ENCODE measurements around the gene BMP2. TPM values are rescaled to one million over a fixed set of nuclear protein-coding genes. Genes with fewer than 3 reads are reported as not detected.

BMP2 gene
- total RNA-seq: 10 to 100 TPM in 1 of 3 donors, 1 to 10 TPM in 2; 3.9 to 14.7 (median 5.0) TPM

DNA sequence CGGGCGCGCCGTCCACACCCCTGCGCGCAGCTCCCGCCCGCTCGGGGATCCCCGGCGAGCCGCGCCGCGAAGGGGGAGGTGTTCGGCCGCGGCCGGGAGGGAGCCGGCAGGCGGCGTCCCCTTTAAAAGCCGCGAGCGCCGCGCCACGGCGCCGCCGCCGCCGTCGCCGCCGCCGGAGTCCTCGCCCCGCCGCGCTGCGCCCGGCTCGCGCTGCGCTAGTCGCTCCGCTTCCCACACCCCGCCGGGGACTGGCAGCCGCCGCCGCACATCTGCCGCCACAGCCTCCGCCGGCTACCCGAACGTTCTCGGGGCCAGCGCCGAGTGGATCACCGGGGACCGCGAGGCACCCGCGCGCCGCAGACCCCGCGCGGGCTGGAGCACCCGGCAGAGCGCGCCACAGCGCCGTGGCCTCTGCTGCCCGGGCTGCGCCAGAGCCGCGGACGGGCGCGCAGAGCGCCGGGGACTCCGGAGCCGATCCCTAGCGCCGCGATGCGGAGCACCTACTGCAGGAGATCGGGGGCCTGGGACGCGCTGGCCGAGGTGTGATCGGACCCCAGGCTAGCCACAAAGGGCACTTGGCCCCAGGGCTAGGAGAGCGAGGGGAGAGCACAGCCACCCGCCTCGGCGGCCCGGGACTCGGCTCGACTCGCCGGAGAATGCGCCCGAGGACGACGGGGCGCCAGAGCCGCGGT lies at the start of gene BMP2:
Gene BMP2, plus strand, starts transcription at position 151 of the 692 bp plus-strand sequence. CDS start 2,441 bp downstream, outside the sequence.
- Histone ChIP-seq H3K4me1 (no peaks in the 10 kb centered on the region), H3K9me3 (no peaks in the 10 kb centered on the region), H3K27ac (peak within 1 kb of the TSS in 1 of 2 donors; percentile 53), H3K4me3 (peak within 1 kb of the TSS; percentile 60 to 77 (median 76)), H3K36me3 (no peaks in the 10 kb centered on the region), H3K27me3 (peaks cover 0 to 18% of the 10 kb centered on the region in 2 donors)
- DNase-seq (ENCODE audit: low spot score in 2 of 2): no peak
- TF ChIP-seq POLR2A (IDR thresholded peaks at IDR 0.05) (no peak), POLR2AphosphoS5 (IDR thresholded peaks at IDR 0.05) (no peak)
- TF ChIP-seq, protein P1, sequence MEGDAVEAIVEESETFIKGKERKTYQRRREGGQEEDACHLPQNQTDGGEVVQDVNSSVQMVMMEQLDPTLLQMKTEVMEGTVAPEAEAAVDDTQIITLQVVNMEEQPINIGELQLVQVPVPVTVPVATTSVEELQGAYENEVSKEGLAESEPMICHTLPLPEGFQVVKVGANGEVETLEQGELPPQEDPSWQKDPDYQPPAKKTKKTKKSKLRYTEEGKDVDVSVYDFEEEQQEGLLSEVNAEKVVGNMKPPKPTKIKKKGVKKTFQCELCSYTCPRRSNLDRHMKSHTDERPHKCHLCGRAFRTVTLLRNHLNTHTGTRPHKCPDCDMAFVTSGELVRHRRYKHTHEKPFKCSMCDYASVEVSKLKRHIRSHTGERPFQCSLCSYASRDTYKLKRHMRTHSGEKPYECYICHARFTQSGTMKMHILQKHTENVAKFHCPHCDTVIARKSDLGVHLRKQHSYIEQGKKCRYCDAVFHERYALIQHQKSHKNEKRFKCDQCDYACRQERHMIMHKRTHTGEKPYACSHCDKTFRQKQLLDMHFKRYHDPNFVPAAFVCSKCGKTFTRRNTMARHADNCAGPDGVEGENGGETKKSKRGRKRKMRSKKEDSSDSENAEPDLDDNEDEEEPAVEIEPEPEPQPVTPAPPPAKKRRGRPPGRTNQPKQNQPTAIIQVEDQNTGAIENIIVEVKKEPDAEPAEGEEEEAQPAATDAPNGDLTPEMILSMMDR (IDR thresholded peaks at IDR 0.05): no peak
- intact Hi-C loops (cut with DNase I; ENCODE audit: low total_unique reads): no loop called here

DNA sequence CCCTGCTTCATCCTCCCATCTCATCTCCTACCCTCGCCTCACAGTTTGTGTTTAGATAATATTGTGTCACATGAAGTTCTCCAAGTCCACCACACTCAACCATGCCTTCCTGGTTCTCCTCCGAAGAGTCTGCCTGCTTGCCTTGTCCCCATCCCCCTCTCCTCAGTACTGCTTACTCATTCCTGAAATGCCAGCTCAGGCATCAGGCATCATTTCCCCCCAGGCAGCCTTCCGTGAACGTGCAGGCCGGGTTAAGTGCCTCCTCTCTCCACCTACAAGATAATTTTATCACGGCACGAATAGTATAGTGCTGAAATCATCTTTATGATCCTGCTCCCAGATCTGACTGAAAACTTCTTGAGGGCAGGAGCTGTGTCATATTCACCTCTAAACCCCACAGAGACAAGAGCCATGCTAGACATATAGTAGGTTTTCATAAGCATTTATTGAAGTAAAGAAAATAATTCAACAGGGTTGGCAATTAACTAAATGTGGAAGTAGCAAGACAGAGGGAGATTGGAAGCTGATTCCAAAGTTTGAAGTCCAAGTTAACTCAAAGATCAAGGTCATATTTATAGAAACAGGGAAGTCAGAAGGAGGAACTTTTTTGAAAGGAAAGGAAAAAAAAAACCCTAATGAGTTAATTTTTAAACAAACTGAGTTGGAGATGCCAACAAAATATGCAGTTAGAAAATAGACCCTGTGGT lies 48.7 kb upstream of the BMP2 start:
- peaks cover 0 to 4% of the 10 kb centered on the region in 2 donors for H3K27me3 ChIP-seq
- H3K4me1 ChIP-seq: no peaks in the 10 kb centered on the region
- intact Hi-C loops (cut with DNase I; ENCODE audit: low total_unique reads): no loop called here
- TF ChIP-seq POLR2A (IDR thresholded peaks at IDR 0.05) (no peak), POLR2AphosphoS5 (IDR thresholded peaks at IDR 0.05) (no peak)
- no peaks in the 10 kb centered on the region for H3K9me3 ChIP-seq
- no peak overlapping the region for H3K27ac ChIP-seq
- DNase-seq (ENCODE audit: low spot score in 2 of 2): no peak
- H3K36me3 ChIP-seq: no peaks in the 10 kb centered on the region
- H3K4me3 ChIP-seq: no peak overlapping the region

DNA sequence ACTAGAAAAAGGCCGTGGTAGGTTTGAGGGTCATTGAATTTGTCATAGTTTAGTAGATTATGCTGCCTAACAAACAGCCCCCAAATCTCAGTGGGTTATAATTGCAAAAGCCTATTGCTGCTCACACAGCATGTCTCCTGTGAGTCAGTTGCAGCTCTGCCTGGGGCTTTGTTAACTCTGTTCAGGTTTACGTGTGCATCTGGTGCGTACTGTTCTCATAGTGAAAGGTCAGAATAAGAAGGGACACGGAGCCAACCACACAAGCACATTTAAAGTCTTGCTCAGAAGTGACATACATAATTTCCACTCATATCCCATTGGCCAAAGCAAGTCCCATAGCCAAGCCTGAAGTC lies 48.1 kb upstream of the BMP2 start:
- no peaks in the 10 kb centered on the region for H3K4me1 ChIP-seq
- DNase-seq (ENCODE audit: low spot score in 2 of 2): no peak
- H3K27ac ChIP-seq: no peak overlapping the region
- H3K4me3 ChIP-seq: no peak overlapping the region
- intact Hi-C loops (cut with DNase I; ENCODE audit: low total_unique reads): no loop called here
- H3K36me3 ChIP-seq: no peaks in the 10 kb centered on the region
- no peaks in the 10 kb centered on the region for H3K9me3 ChIP-seq
- peaks cover 0 to 4% of the 10 kb centered on the region in 2 donors for H3K27me3 ChIP-seq
- TF ChIP-seq POLR2AphosphoS5 (IDR thresholded peaks at IDR 0.05): no peak
- TF ChIP-seq, protein P1 (IDR thresholded peaks at IDR 0.05): no peak
- TF ChIP-seq POLR2A (IDR thresholded peaks at IDR 0.05): no peak

DNA sequence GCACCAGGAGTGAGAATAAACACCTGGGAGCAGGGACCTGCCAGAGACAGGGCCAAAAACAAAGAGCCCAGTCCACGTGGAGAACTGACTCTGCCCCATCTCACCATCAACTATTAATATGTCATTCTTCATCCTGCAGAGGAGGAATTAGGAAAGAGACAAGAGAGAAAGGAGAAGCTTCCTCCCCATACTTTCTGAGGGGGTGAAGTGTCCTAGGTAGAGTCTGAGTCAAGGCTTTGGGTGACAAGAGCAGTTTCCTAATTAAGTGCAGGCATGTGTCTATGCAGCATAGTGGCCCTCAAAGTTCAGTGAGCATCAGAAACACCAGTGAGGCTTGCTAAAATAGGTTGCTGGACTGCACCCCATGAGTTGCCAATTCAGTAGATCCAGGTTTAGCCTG lies 40.7 kb upstream of the BMP2 start:
- TF ChIP-seq, protein P1 (IDR thresholded peaks at IDR 0.05): no peak
- no peak for TF ChIP-seq POLR2A (IDR thresholded peaks at IDR 0.05)
- no peak for TF ChIP-seq POLR2AphosphoS5 (IDR thresholded peaks at IDR 0.05)
- Histone ChIP-seq H3K36me3 (no peaks in the 10 kb centered on the region), H3K9me3 (no peaks in the 10 kb centered on the region), H3K4me1 (no peaks in the 10 kb centered on the region), H3K27me3 (peaks cover 0 to 3% of the 10 kb centered on the region in 2 donors), H3K4me3 (no peak overlapping the region), H3K27ac (no peak overlapping the region)
- intact Hi-C loops (cut with DNase I; ENCODE audit: low total_unique reads): loop anchor here (5.0 kb wide), 1 partner anchor 794 kb away; no protein-coding TSS in a partner anchor
- no peak for DNase-seq (ENCODE audit: low spot score in 2 of 2)

DNA sequence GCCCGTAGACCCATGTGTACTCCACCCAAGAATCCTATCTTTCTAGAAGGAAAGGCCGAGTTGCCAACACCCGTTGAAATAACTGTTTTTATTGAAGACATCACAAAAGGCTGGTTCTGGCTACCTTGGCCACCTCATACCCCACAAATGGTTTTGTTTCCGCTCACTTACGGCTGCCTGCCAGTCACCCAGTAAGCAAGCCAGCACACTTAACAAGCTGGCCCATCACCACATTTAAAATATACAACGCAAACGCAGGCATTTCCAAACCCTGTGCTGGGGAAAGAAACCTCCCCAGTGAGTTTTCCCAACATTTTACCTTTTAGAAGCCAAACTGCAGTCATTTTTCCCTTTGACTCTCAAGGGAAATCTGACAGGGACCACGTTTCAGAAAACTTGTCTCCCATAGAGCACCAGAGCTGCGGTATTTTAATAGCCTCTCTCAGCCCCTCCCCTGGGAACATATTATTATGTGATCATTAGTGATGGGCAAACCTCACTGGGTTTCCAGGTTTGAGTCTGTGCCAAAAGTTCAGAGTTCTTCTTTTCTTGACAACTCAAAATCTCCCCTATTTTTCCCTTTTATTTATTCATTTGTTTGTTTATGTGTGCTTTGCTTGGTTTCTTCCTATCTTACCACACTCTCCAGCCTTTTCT lies 36.7 kb upstream of the BMP2 start:
- peaks cover 0 to 3% of the 10 kb centered on the region in 2 donors for H3K27me3 ChIP-seq
- no peaks in the 10 kb centered on the region for H3K4me1 ChIP-seq
- H3K27ac ChIP-seq: peak overlapping the region in 1 of 2 donors; percentile 27
- no peak overlapping the region for H3K4me3 ChIP-seq
- intact Hi-C loops (cut with DNase I; ENCODE audit: low total_unique reads): no loop called here
- H3K9me3 ChIP-seq: peaks cover 0 to 4% of the 10 kb centered on the region in 2 donors
- no peak for DNase-seq (ENCODE audit: low spot score in 2 of 2)
- no peaks in the 10 kb centered on the region for H3K36me3 ChIP-seq
- TF ChIP-seq POLR2A (IDR thresholded peaks at IDR 0.05) (no peak), POLR2AphosphoS5 (IDR thresholded peaks at IDR 0.05) (no peak)
- TF ChIP-seq, protein P1 (IDR thresholded peaks at IDR 0.05): no peak

Data from breast epithelium (tissue), 4 donors.